Lower lobe of right lung (tissue), 2 donors: Measurements from ENCODE around the gene BTNL2. TPM values are rescaled to one million over a fixed set of nuclear protein-coding genes. Genes with fewer than 3 reads are reported as not detected.
"Not testable (repeated sequence)": the region's sequence is repeated elsewhere in the genome, so short reads cannot be mapped to it uniquely, and the experiment has no call there.

Experiments used
- ATAC-seq, 2 donors: fragments of 200-7000 bp; cut with Tn5 transposase; one replicate each; pipeline ENCODE4 v1.9.1; 2020 to 2022; ENCODE audit warnings: mild to moderate bottlenecking in 2 of 2, moderate library complexity in 2 of 2
- DNase-seq: peaks from one replicate; pipeline ENCODE4 v3.0.0-alpha.2; 2020
- H3K27ac ChIP-seq: fragments of 200-600 bp; one replicate; pipeline ENCODE4 v1.8.0; 2022
- H3K27me3 ChIP-seq: fragments of 200-600 bp; one replicate; pipeline ENCODE4 v1.8.0; 2022; ENCODE audit warnings: low read depth
- H3K36me3 ChIP-seq: fragments of 200-600 bp; one replicate; pipeline ENCODE4 v1.8.0; 2022; ENCODE audit warnings: mild to moderate bottlenecking
- H3K4me1 ChIP-seq: fragments of 200-600 bp; one replicate; pipeline ENCODE4 v1.8.0; 2022
- H3K4me3 ChIP-seq: fragments of 200-600 bp; one replicate; pipeline ENCODE4 v1.8.0; 2022; ENCODE audit warnings: mild to moderate bottlenecking
- H3K9me3 ChIP-seq: fragments of 200-600 bp; one replicate; pipeline ENCODE4 v1.8.0; 2022
- CTCF ChIP-seq: fragments of 200-600 bp; IDR thresholded peaks from one replicate; pipeline ENCODE4 v1.8.0; 2022; ENCODE audit warnings: antibody characterized with exemption, mild to moderate bottlenecking
- intact Hi-C: fragments of 100-400 bp; cut with DNase I; formaldehyde crosslinking; loops from one replicate; pipeline ENCODE4 v1.11.0; 2022
- total RNA-seq: library from RNA; stranded (reverse); fragmentation: NEBNext Ultra II Directional; extraction: Animal tissue kit (Norgen Biotek cat#: 25700); gene quantifications from one replicate; pipeline ENCODE4 v1.2.1, GENCODE V29; 2021
- donor health status: DM: no; HTN: yes; CAD: no; lungs with severe emphysema.

The BTNL2 gene
- total RNA-seq, 1 donor from 2014 or later: not detected

GRCh38 chr6:32436186-32436585 lies 29.2 kb upstream of the BTNL2 start:
- no peak for ATAC-seq

GRCh38 chr6:32433950-32434349 lies 27.0 kb upstream of the BTNL2 start:
- not testable (repeated sequence) for ATAC-seq, DNase-seq, H3K4me1 ChIP-seq, H3K27ac ChIP-seq, H3K36me3 ChIP-seq, H3K4me3 ChIP-seq, H3K27me3 ChIP-seq, H3K9me3 ChIP-seq
- intact Hi-C loops: loop anchor here (10.0 kb wide), 1 partner anchor 261 kb away; no protein-coding TSS in a partner anchor

More at GRCh38 chr6:32436186-32436585, 29.2 kb upstream of the BTNL2 start:
- H3K36me3 ChIP-seq: no peaks in the 10 kb centered on the region
- peak overlapping the region; percentile 79 for H3K27ac ChIP-seq
- DNase-seq: no peak
- no peak overlapping the region for H3K4me3 ChIP-seq
- H3K4me1 ChIP-seq: peaks cover 5% of the 10 kb centered on the region
- intact Hi-C loops: loop anchor here (10.0 kb wide), 1 partner anchor 259 kb away; no protein-coding TSS in a partner anchor
- H3K27me3 ChIP-seq: no peaks in the 10 kb centered on the region
- TF ChIP-seq CTCF: no peak
- no peaks in the 10 kb centered on the region for H3K9me3 ChIP-seq

- H3K27ac ChIP-seq: no peak overlapping the region
- ATAC-seq: peak; percentile 47 to 61
- DNase-seq: no peak
- no peaks in the 10 kb centered on the region for H3K4me1 ChIP-seq
- TF ChIP-seq CTCF: peak; percentile 59
- intact Hi-C loops: loop anchor here (10.0 kb wide), 1 partner anchor 263 kb away; no protein-coding TSS in a partner anchor
- no peaks in the 10 kb centered on the region for H3K36me3 ChIP-seq
- no peaks in the 10 kb centered on the region for H3K9me3 ChIP-seq
- H3K4me3 ChIP-seq: no peak overlapping the region
- no peaks in the 10 kb centered on the region for H3K27me3 ChIP-seq
Measured at GRCh38 chr6:32432050-32432450, 25.1 kb upstream of the BTNL2 start.

GRCh38 chr6:32431142-32431541 lies 24.2 kb upstream of the BTNL2 start:
- H3K27me3 ChIP-seq: no peaks in the 10 kb centered on the region
- H3K36me3 ChIP-seq: no peaks in the 10 kb centered on the region
- intact Hi-C loops: loop anchor here (10.0 kb wide), 1 partner anchor 264 kb away; no protein-coding TSS in a partner anchor
- ATAC-seq (no peak), DNase-seq (no peak)
- H3K4me3 ChIP-seq: no peak overlapping the region
- TF ChIP-seq CTCF: no peak
- no peak overlapping the region for H3K27ac ChIP-seq
- no peaks in the 10 kb centered on the region for H3K9me3 ChIP-seq
- no peaks in the 10 kb centered on the region for H3K4me1 ChIP-seq

- TF ChIP-seq CTCF: no peak
- H3K4me3 ChIP-seq: no peak overlapping the region
- no peak for ATAC-seq
- H3K4me1 ChIP-seq: no peaks in the 10 kb centered on the region
- intact Hi-C loops: loop anchor here (10.0 kb wide), 1 partner anchor 265 kb away; no protein-coding TSS in a partner anchor
- no peaks in the 10 kb centered on the region for H3K27me3 ChIP-seq
- no peak overlapping the region for H3K27ac ChIP-seq
- H3K36me3 ChIP-seq: no peaks in the 10 kb centered on the region
- no peak for DNase-seq
- H3K9me3 ChIP-seq: no peaks in the 10 kb centered on the region
Measured at GRCh38 chr6:32430179-32430578, 23.2 kb upstream of the BTNL2 start.

- Histone ChIP-seq H3K27ac (no peak overlapping the region), H3K27me3 (no peaks in the 10 kb centered on the region)
Measured at GRCh38 chr6:32427934-32428474, 21.0 kb upstream of the BTNL2 start.

More at GRCh38 chr6:32427934-32428474, 21.0 kb upstream of the BTNL2 start:
- Histone ChIP-seq H3K4me3 (no peak overlapping the region), H3K4me1 (no peaks in the 10 kb centered on the region), H3K36me3 (no peaks in the 10 kb centered on the region), H3K9me3 (no peaks in the 10 kb centered on the region)
- DNase-seq (no peak), ATAC-seq (peak in 1 of 2 donors; percentile 66)
- no peak for TF ChIP-seq CTCF
- intact Hi-C loops: no loop called here
